A549 (cell line): ENCODE results near the gene TMEM61.

ENCODE experiments used
- JUNB ChIP-seq: fragments of >200 bp; sonication (Bioruptor Twin); formaldehyde crosslinking; IDR thresholded peaks from 2 replicates; pipeline ENCODE4 v1.6.1; 2016
- POLR2A ChIP-seq: IDR thresholded peaks from 2 replicates; pipeline ENCODE4 v1.6.1; 2012; ENCODE audit warnings: mild to moderate bottlenecking, low read length

DNA sequence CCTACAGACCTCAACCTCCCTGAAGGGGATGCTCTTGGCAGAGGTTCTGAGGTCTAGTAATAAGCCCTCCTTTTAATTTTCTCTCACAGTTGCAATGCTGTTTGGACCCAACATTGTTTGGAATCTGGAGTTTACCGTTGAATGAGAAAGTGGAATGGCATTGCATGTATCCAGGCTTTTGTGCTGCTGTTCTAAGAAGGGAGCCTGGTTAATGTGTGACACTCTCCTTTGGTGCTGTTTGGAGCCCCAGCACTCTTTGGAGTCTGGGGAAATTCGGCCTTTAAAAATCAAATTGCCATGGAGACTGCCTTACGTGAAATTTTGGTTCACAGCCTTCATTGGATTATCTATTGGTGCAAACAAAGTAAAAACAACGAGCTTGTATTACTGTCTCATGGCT, 23.7 kb upstream of the TMEM61 start:
- no peak for TF ChIP-seq JUNB
- no peak for TF ChIP-seq POLR2A
